PC-9 (cell line): ENCODE data around the gene RNH1. TPM values are rescaled to one million over a fixed set of nuclear protein-coding genes. Genes with fewer than 3 reads are reported as not detected.

Experiments
- BruUV-seq: library from RNA; stranded (reverse); fragments of 400-500 nt; replicated peaks from 2 replicates; lab custom pipeline; 2021; lab: Mats Ljungman, UMichigan
- CTCF ChIA-PET: fragments of 300-600 bp; sonication (Branson Sonifier 250); formaldehyde crosslinking; loops from one replicate; lab custom pipeline; 2022; ENCODE audit warnings: antibody characterized with exemption; lab: Charles Lee
- POLR2A ChIA-PET: fragments of 300-600 bp; sonication (Branson Sonifier 250); formaldehyde crosslinking; loops from one replicate; lab custom pipeline; 2022; ENCODE audit warnings: antibody characterized with exemption; ENCODE audit not compliant: unreplicated experiment; lab: Charles Lee
- DNase-seq, 2 experiments: peaks; one replicate each; pipeline versions ENCODE4 v3.0.0 to v3.0.0-alpha.2; 2015 to 2022; ENCODE audit warnings: mixed read lengths in 1 of 2
- H2AFZ ChIP-seq: fragments of 200-600 bp; sonication (generic); 2 replicates; pipeline ENCODE4 v1.8.1; 2017; ENCODE audit warnings: antibody characterized with exemption
- H3F3A ChIP-seq: fragments of 200-600 bp; sonication (generic); 2 replicates; pipeline ENCODE4 v1.8.1; 2017; ENCODE audit warnings: antibody characterized with exemption, mild to moderate bottlenecking, low read depth; ENCODE audit not compliant: insufficient read depth
- H3K27ac ChIP-seq: fragments of 200-600 bp; sonication (generic); 2 replicates; pipeline ENCODE4 v1.6.1; 2016; ENCODE audit warnings: mixed run types
- H3K27me3 ChIP-seq: fragments of 200-600 bp; sonication (generic); 2 replicates; pipeline ENCODE4 v1.6.1; 2016; ENCODE audit warnings: low read depth, mixed run types; ENCODE audit not compliant: insufficient read depth
- H3K36me3 ChIP-seq: fragments of 200-600 bp; sonication (generic); 2 replicates; pipeline ENCODE4 v1.6.1; 2016; ENCODE audit warnings: low read depth, mixed run types
- H3K4me1 ChIP-seq: fragments of 200-600 bp; sonication (generic); replicated peaks from 2 replicates; pipeline ENCODE4 v1.6.1; 2016; ENCODE audit warnings: mixed run types; ENCODE audit not compliant: insufficient read depth
- H3K4me2 ChIP-seq: fragments of 200-600 bp; sonication (generic); 2 replicates; pipeline ENCODE4 v1.6.1; 2017; ENCODE audit warnings: mixed run types
- H3K4me3 ChIP-seq: fragments of 200-600 bp; sonication (generic); 2 replicates; pipeline ENCODE4 v1.6.1; 2016; ENCODE audit warnings: mixed run types
- H3K79me2 ChIP-seq: fragments of 200-600 bp; sonication (generic); 2 replicates; pipeline ENCODE4 v1.6.1; 2017; ENCODE audit warnings: low read depth, mixed run types
- H3K9me2 ChIP-seq: fragments of 200-600 bp; sonication (generic); 2 replicates; pipeline ENCODE4 v1.8.1; 2017; ENCODE audit warnings: mild to moderate bottlenecking; ENCODE audit not compliant: insufficient read depth
- H3K9me3 ChIP-seq: fragments of 200-600 bp; sonication (generic); 2 replicates; pipeline ENCODE4 v1.8.1; 2016; ENCODE audit warnings: low read depth; ENCODE audit not compliant: insufficient read depth
- H4K20me1 ChIP-seq: fragments of 200-600 bp; sonication (generic); 2 replicates; pipeline ENCODE4 v1.8.1; 2017; ENCODE audit not compliant: insufficient read depth
- CTCF ChIP-seq: fragments of 200-600 bp; sonication (generic); conservative IDR thresholded peaks from 2 replicates; pipeline ENCODE4 v1.6.1; 2017; ENCODE audit warnings: mixed run types, antibody characterized with exemption, mild to moderate bottlenecking, moderate library complexity
- EZH2 ChIP-seq: fragments of 200-600 bp; sonication (generic); IDR thresholded peaks from 2 replicates; pipeline ENCODE4 v1.8.0; 2017; ENCODE audit warnings: antibody characterized with exemption, low read depth
- intact Hi-C: fragments of 100-400 bp; cut with micrococcal nuclease; formaldehyde crosslinking; loops from one replicate; pipeline ENCODE4 v1.10.0; 2022; ENCODE audit not compliant: unreplicated experiment
- total RNA-seq: library from RNA; stranded (reverse); gene quantifications from 2 replicates; pipeline ENCODE4 v1.2.3, GENCODE V29; 2021

The RNH1 gene
- total RNA-seq, 1 experiment from 2014 or later, result 87.8 TPM

GRCh38 chr11:502288-503178, 4.5 kb downstream of the RNH1 start:
- no peaks in the 10 kb centered on the region for H3K9me3 ChIP-seq
- no peaks in the 10 kb centered on the region for H3K36me3 ChIP-seq
- peaks cover 5% of the 10 kb centered on the region; the same call in 1 of the 2 replicates for H3K4me1 ChIP-seq
- no peaks in the 10 kb centered on the region for H3K9me2 ChIP-seq
- no peaks in the 10 kb centered on the region for H3K27me3 ChIP-seq
- TF ChIP-seq CTCF (no peak), EZH2 (no peak)
- no peak overlapping the region for H2AFZ ChIP-seq
- H3K4me3 ChIP-seq, result no peak overlapping the region
- intact Hi-C loops, result no loop called here
- POLR2A ChIA-PET, result no interaction called here
- CTCF ChIA-PET, result no interaction called here
- H3K27ac ChIP-seq, result no peak overlapping the region
- H3K4me2 ChIP-seq, result no peak overlapping the region
- H3F3A ChIP-seq, result peaks cover 4% of the 10 kb centered on the region
- no TSS peak for BruUV-seq
- H4K20me1 ChIP-seq, result no peaks in the 10 kb centered on the region; the same call in 1 of the 2 replicates
- H3K79me2 ChIP-seq, result peaks cover 28% of the 10 kb centered on the region
- DNase-seq, result no peak

GRCh38 chr11:501683-502287, 5.3 kb downstream of the RNH1 start:
- Histone ChIP-seq H2AFZ (no peak overlapping the region), H3K27me3 (no peaks in the 10 kb centered on the region), H3K4me1 (peaks cover 5% of the 10 kb centered on the region; the same call in 1 of the 2 replicates), H3K4me3 (no peak overlapping the region), H3K9me3 (no peaks in the 10 kb centered on the region), H4K20me1 (no peaks in the 10 kb centered on the region; the same call in 1 of the 2 replicates), H3K79me2 (peaks cover 28% of the 10 kb centered on the region), H3K27ac (no peak overlapping the region), H3K4me2 (no peak overlapping the region), H3F3A (peaks cover 4% of the 10 kb centered on the region), H3K9me2 (no peaks in the 10 kb centered on the region), H3K36me3 (no peaks in the 10 kb centered on the region)
- CTCF ChIA-PET, result no interaction called here
- POLR2A ChIA-PET, result no interaction called here
- intact Hi-C loops, result no loop called here
- no peak for DNase-seq
- no TSS peak for BruUV-seq
- TF ChIP-seq EZH2 (no peak), CTCF (no peak)

GRCh38 chr11:501001-501682, 5.9 kb downstream of the RNH1 start:
- Histone ChIP-seq H4K20me1 (no peaks in the 10 kb centered on the region; the same call in 1 of the 2 replicates), H3K9me2 (no peaks in the 10 kb centered on the region), H2AFZ (no peak overlapping the region), H3K27me3 (no peaks in the 10 kb centered on the region), H3K4me3 (no peak overlapping the region), H3K36me3 (no peaks in the 10 kb centered on the region), H3K4me1 (peaks cover 5% of the 10 kb centered on the region; the same call in 1 of the 2 replicates), H3K27ac (no peak overlapping the region), H3K9me3 (no peaks in the 10 kb centered on the region), H3K79me2 (peaks cover 28% of the 10 kb centered on the region), H3F3A (no peaks in the 10 kb centered on the region; the same call in 1 of the 2 replicates), H3K4me2 (no peak overlapping the region)
- intact Hi-C loops, result no loop called here
- DNase-seq, result no peak
- TF ChIP-seq EZH2 (no peak), CTCF (no peak)
- CTCF ChIA-PET, result no interaction called here
- BruUV-seq, result no TSS peak
- POLR2A ChIA-PET, result no interaction called here
